ENCODE data around the gene E2F6. TPM values are rescaled to one million over a fixed set of nuclear protein-coding genes. Genes with fewer than 3 reads are reported as not detected.

E2F6 gene, protein sequence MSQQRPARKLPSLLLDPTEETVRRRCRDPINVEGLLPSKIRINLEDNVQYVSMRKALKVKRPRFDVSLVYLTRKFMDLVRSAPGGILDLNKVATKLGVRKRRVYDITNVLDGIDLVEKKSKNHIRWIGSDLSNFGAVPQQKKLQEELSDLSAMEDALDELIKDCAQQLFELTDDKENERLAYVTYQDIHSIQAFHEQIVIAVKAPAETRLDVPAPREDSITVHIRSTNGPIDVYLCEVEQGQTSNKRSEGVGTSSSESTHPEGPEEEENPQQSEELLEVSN
- 18.3 and 23.1 TPM in 2 replicates for total RNA-seq
- polyA plus RNA-seq: 13.8 and 24.6 TPM in 2 replicates

DNA sequence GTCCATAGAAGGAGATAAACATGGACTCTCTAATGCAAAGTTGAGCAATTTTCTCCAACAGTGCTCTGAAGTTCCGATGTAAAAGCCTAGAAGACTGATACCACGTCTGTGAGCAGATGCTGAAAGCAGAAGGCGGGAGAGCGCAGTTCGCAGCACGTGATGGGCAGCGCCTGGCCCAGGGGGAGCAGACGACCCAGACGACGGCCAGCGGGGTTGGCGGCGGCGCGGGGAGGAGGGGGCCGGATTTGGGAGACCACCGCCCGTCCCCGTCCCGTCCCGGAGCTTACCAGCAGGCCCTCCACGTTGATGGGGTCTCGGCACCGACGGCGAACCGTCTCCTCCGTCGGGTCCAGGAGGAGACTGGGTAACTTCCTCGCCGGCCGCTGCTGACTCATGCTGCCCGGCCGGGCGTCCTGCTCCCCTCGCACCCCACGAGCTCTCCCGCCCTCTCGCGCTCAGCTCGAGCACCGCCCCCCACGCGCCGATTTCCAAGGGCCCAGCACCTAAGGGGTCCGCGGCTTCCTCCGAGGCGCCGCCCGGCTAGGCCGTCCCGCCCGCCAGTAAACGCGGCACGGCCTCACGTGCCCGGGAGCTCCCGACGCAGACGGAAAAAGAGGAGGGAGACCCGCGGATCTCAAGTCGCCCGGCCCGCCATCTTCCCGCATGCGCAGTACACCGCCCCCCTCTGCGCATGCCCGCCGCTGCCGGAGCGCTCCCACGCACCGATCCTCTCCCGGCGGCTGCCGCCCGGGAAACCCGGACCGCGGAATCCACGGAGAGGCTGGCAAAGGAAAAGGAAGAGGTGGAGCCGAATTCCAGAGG lies at the start of gene E2F6:
Gene E2F6, minus strand, starts transcription at position 677 of the 822 bp plus-strand sequence. Its CDS starts 282 bp downstream, at position 395.
- under 1% methylated on average over 48 of the region's 86 CpGs for WGBS (ENCODE audit: low lambda C conversion rate, missing lambda C conversion rate)
- H3K9me3 ChIP-seq (ENCODE audit: low read depth): no peaks in the 10 kb centered on the region

DNA sequence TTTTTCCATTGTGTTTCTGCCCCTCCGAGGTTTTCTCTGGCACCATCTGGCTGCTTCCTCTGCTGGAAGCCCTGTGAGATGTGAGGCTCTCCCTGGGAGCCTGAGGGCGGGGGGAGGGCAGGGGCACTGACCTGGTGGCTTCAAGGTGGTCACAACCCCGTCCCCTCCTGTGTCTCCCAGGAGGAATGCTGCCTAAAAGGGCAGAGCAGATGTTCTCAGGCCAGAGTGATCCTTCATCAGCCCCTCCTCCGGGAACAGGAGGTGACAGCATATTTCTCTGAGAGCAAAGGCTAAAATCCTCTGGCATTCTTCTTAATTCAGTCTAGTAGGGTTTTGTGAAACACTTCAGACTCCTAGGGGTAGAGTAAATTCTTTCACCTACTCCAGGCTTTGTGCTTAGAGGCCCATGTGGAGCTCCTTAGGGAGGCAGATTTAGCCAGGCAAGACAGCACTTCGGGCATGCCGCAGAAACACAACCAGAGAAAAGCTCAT lies 49.6 kb upstream of the E2F6 start:
- no peak overlapping the region for H3K27ac ChIP-seq
- H3K4me1 ChIP-seq (ENCODE audit: insufficient read depth): no peaks in the 10 kb centered on the region
- TF ChIP-seq EZH2phosphoT487 (IDR thresholded peaks at IDR 0.05; ENCODE audit: low read depth, severe bottlenecking, unreplicated experiment) (no peak), EZH2 (IDR thresholded peaks at IDR 0.05; ENCODE audit: borderline replicate concordance) (no peak)
- TF ChIP-seq, protein P1, sequence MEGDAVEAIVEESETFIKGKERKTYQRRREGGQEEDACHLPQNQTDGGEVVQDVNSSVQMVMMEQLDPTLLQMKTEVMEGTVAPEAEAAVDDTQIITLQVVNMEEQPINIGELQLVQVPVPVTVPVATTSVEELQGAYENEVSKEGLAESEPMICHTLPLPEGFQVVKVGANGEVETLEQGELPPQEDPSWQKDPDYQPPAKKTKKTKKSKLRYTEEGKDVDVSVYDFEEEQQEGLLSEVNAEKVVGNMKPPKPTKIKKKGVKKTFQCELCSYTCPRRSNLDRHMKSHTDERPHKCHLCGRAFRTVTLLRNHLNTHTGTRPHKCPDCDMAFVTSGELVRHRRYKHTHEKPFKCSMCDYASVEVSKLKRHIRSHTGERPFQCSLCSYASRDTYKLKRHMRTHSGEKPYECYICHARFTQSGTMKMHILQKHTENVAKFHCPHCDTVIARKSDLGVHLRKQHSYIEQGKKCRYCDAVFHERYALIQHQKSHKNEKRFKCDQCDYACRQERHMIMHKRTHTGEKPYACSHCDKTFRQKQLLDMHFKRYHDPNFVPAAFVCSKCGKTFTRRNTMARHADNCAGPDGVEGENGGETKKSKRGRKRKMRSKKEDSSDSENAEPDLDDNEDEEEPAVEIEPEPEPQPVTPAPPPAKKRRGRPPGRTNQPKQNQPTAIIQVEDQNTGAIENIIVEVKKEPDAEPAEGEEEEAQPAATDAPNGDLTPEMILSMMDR (IDR thresholded peaks at IDR 0.05; ENCODE audit: poor library complexity): no peak
- no peak overlapping the region for H3K4me3 ChIP-seq
- no peaks in the 10 kb centered on the region for H3K9me3 ChIP-seq (ENCODE audit: low read depth)
- H3K4me2 ChIP-seq: no peak overlapping the region
- no peaks in the 10 kb centered on the region for H3K27me3 ChIP-seq
- no peaks in the 10 kb centered on the region for H3K9me2 ChIP-seq (replicated peaks; ENCODE audit: insufficient read depth)
- no peak overlapping the region for H2AFZ ChIP-seq
- 62% methylated on average over 6 of the region's 6 CpGs for WGBS (ENCODE audit: low lambda C conversion rate, missing lambda C conversion rate)
- H3K79me2 ChIP-seq: peaks cover 3% of the 10 kb centered on the region
- no peak for DNase-seq (ENCODE audit: low spot score)
- H4K20me1 ChIP-seq (ENCODE audit: insufficient read depth, poor library complexity, severe bottlenecking): no peaks in the 10 kb centered on the region
- H3K36me3 ChIP-seq (replicated peaks; ENCODE audit: insufficient read depth, low read depth): no peaks in the 10 kb centered on the region

More for the DNA sequence above, at the start of gene E2F6:
- Histone ChIP-seq H3K4me1 (ENCODE audit: insufficient read depth) (peaks cover 14% of the 10 kb centered on the region), H2AFZ (peak within 1 kb of the TSS; percentile 94), H3K27me3 (no peaks in the 10 kb centered on the region), H3K4me2 (peak within 1 kb of the TSS; percentile 91), H4K20me1 (ENCODE audit: insufficient read depth, poor library complexity, severe bottlenecking) (peaks cover 32% of the 10 kb centered on the region), H3K4me3 (peak within 1 kb of the TSS; percentile 57), H3K9me2 (replicated peaks; ENCODE audit: insufficient read depth) (no peaks in the 10 kb centered on the region), H3K79me2 (peaks cover 48% of the 10 kb centered on the region), H3K36me3 (replicated peaks; ENCODE audit: insufficient read depth, low read depth) (no peaks in the 10 kb centered on the region), H3K27ac (peak within 1 kb of the TSS; percentile 96)
- DNase-seq (ENCODE audit: low spot score): peak; percentile 95
- TF ChIP-seq EZH2 (IDR thresholded peaks at IDR 0.05; ENCODE audit: borderline replicate concordance): no peak
- TF ChIP-seq, protein P1 (IDR thresholded peaks at IDR 0.05; ENCODE audit: poor library complexity): no peak

DNA sequence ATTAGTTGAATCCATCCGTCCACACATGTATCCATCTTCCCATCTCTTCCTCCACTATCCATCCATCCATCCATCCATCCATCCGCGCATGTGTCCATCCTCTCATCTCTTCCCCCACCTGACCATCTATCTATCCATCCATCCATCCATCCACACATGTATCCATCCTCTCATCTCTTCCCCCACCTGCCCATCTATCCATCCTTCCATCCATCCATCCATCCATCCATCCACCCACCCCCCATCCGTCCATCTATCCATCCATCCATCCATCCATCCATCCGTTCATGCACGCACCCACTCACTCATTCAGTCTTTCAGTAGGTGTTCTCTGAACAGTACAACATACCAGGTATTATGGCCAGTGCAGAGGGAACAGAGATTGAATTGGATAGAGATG lies 48.9 kb upstream of the E2F6 start:
- no peak overlapping the region for H3K4me2 ChIP-seq
- WGBS (ENCODE audit: low lambda C conversion rate, missing lambda C conversion rate): 99% methylated on average over 6 of the region's 6 CpGs
- TF ChIP-seq, protein P1 (IDR thresholded peaks at IDR 0.05; ENCODE audit: poor library complexity): no peak
- TF ChIP-seq EZH2 (IDR thresholded peaks at IDR 0.05; ENCODE audit: borderline replicate concordance) (no peak), EZH2phosphoT487 (IDR thresholded peaks at IDR 0.05; ENCODE audit: low read depth, severe bottlenecking, unreplicated experiment) (no peak)
- H3K9me2 ChIP-seq (replicated peaks; ENCODE audit: insufficient read depth): no peaks in the 10 kb centered on the region
- H4K20me1 ChIP-seq (ENCODE audit: insufficient read depth, poor library complexity, severe bottlenecking): no peaks in the 10 kb centered on the region
- H2AFZ ChIP-seq: no peak overlapping the region
- H3K4me3 ChIP-seq: no peak overlapping the region
- DNase-seq (ENCODE audit: low spot score): no peak
- H3K27me3 ChIP-seq: no peaks in the 10 kb centered on the region
- H3K9me3 ChIP-seq (ENCODE audit: low read depth): no peaks in the 10 kb centered on the region
- no peaks in the 10 kb centered on the region for H3K36me3 ChIP-seq (replicated peaks; ENCODE audit: insufficient read depth, low read depth)
- H3K79me2 ChIP-seq: peaks cover 3% of the 10 kb centered on the region
- H3K4me1 ChIP-seq (ENCODE audit: insufficient read depth): no peaks in the 10 kb centered on the region
- H3K27ac ChIP-seq: no peak overlapping the region
